NB4 (cell line): Measurements from ENCODE around the gene USP54.

Experiments used
- DNase-seq: peaks from one replicate; pipeline ENCODE4 v3.0.0; 2010; ENCODE audit warnings: low read depth
- H3K4me3 ChIP-seq: one replicate; pipeline ENCODE4 v1.5.1; 2011; ENCODE audit warnings: mild to moderate bottlenecking, low read depth, low read length, moderate library complexity
- CTCF ChIP-seq: IDR thresholded peaks from one replicate; pipeline ENCODE4 v1.5.1; 2012; ENCODE audit warnings: low read depth, low read length
- MAX ChIP-seq: IDR thresholded peaks from 2 replicates; pipeline ENCODE4 v1.6.1; 2011; ENCODE audit warnings: low read depth, low read length
- MYC ChIP-seq: IDR thresholded peaks from 2 replicates; pipeline ENCODE4 v1.6.1; 2011; ENCODE audit warnings: low read depth, low read length
- POLR2A ChIP-seq: IDR thresholded peaks from 2 replicates; pipeline ENCODE4 v1.6.1; 2011; ENCODE audit warnings: mild to moderate bottlenecking; ENCODE audit not compliant: insufficient read length; ENCODE audit errors: extremely low read depth

The USP54 gene

GRCh38 chr10:73590881-73591799, at the start of gene USP54:
TSS of gene USP54 (minus strand) at chr10:73591342. CDS start at chr10:73575658, 15,684 bp downstream.
- DNase-seq = peak; percentile 48
- no peak within 1 kb of the TSS for H3K4me3 ChIP-seq
- TF ChIP-seq MAX (no peak), POLR2A (no peak)

GRCh38 chr10:73639286-73639685, 48.1 kb upstream of the USP54 start:
- H3K4me3 ChIP-seq = no peak overlapping the region
- DNase-seq = no peak
- TF ChIP-seq POLR2A (no peak), CTCF (no peak), MYC (no peak), MAX (no peak)

- no peak overlapping the region for H3K4me3 ChIP-seq
- no peak for DNase-seq
- TF ChIP-seq CTCF (no peak), MAX (no peak)
Measured at GRCh38 chr10:73635781-73636180, 44.6 kb upstream of the USP54 start.

GRCh38 chr10:73634421-73634820, 43.3 kb upstream of the USP54 start:
- H3K4me3 ChIP-seq = no peak overlapping the region
- no peak for DNase-seq
- TF ChIP-seq POLR2A (no peak), MAX (no peak), CTCF (no peak), MYC (no peak)

- H3K4me3 ChIP-seq = no peak overlapping the region
- no peak for TF ChIP-seq CTCF
- TF ChIP-seq POLR2A = no peak
- no peak for TF ChIP-seq MYC
- TF ChIP-seq MAX = no peak
- no peak for DNase-seq
Measured at GRCh38 chr10:73629165-73629564, 38.0 kb upstream of the USP54 start.

- no peak for DNase-seq
- H3K4me3 ChIP-seq = no peak overlapping the region
- no peak for TF ChIP-seq MYC
- no peak for TF ChIP-seq CTCF
- no peak for TF ChIP-seq MAX
- TF ChIP-seq POLR2A = no peak
Measured at GRCh38 chr10:73628405-73628804, 37.3 kb upstream of the USP54 start.
